ENCODE results near the gene ATG3. TPM values are rescaled to one million over a fixed set of nuclear protein-coding genes. Genes with fewer than 3 reads are reported as not detected.
"Not testable (repeated sequence)": the region's sequence is repeated elsewhere in the genome, so short reads cannot be mapped to it uniquely, and the experiment has no call there.

The ATG3 gene
- total and polyA plus RNA-seq, 2 experiments from 2014 or later = 68.1 to 93.9 TPM

GRCh38 chr3:112496366-112497067, 65.2 kb downstream of the ATG3 start:
- no peaks in the 10 kb centered on the region for H3K27me3 Mint-ChIP-seq (ENCODE audit: insufficient read depth, low read depth, poor library complexity)
- H3K36me3 Mint-ChIP-seq (ENCODE audit: low read depth) = no peaks in the 10 kb centered on the region
- Histone ChIP-seq H3K9me2 (ENCODE audit: insufficient read depth) (no peaks in the 10 kb centered on the region; the same call in 1 of the 2 replicates), H3K4me2 (no peak overlapping the region), H3K27ac (ENCODE audit: low read depth) (no peak overlapping the region), H3F3A (replicated peaks; ENCODE audit: low read depth) (no peaks in the 10 kb centered on the region), H3K4me1 (ENCODE audit: insufficient read depth) (no peaks in the 10 kb centered on the region), H3K36me3 (ENCODE audit: insufficient read depth) (no peaks in the 10 kb centered on the region), H3K79me2 (replicated peaks; ENCODE audit: insufficient read depth) (no peaks in the 10 kb centered on the region), H4K20me1 (replicated peaks; ENCODE audit: insufficient read depth) (no peaks in the 10 kb centered on the region), H2AFZ (no peak overlapping the region), H3K4me3 (no peak overlapping the region), H3K27me3 (ENCODE audit: insufficient read depth) (no peaks in the 10 kb centered on the region)
- DNase-seq (ENCODE audit: low spot score) (no peak), ATAC-seq (no peak)
- no peak overlapping the region for H3K27ac Mint-ChIP-seq
- no peak overlapping the region for H3K4me3 Mint-ChIP-seq
- TF ChIP-seq ZNF114 (CRISPR knock-in tag; IDR thresholded peaks at IDR 0.05) = no peak
- TF ChIP-seq ETS1 (IDR thresholded peaks at IDR 0.05) = no peak
- no peak for TF ChIP-seq REST (IDR thresholded peaks at IDR 0.05; ENCODE audit: unreplicated experiment)
- no peak for TF ChIP-seq POLR2AphosphoS5 (IDR thresholded peaks at IDR 0.05; ENCODE audit: low read depth)
- no peak for TF ChIP-seq ZNF331 (CRISPR knock-in tag; IDR thresholded peaks at IDR 0.05; ENCODE audit: low read depth)
- no peak for TF ChIP-seq JUNB (IDR thresholded peaks at IDR 0.05; ENCODE audit: unreplicated experiment)
- H3K4me1 Mint-ChIP-seq = no peaks in the 10 kb centered on the region
- peaks cover 4% of the 10 kb centered on the region; the same call in 1 of the 3 replicates for H3K9me3 Mint-ChIP-seq

GRCh38 chr3:112494448-112494767, 67.4 kb downstream of the ATG3 start:
- H3K36me3 Mint-ChIP-seq (ENCODE audit: low read depth); H3K27ac ChIP-seq (ENCODE audit: low read depth); H3K9me3 Mint-ChIP-seq; H3F3A ChIP-seq (replicated peaks; ENCODE audit: low read depth); H3K4me1 Mint-ChIP-seq; H3K4me3 ChIP-seq; H3K4me2 ChIP-seq; H3K79me2 ChIP-seq (replicated peaks; ENCODE audit: insufficient read depth); H3K9me2 ChIP-seq (ENCODE audit: insufficient read depth); H3K27me3 Mint-ChIP-seq (ENCODE audit: insufficient read depth, low read depth, poor library complexity); ATAC-seq; H3K27me3 ChIP-seq (ENCODE audit: insufficient read depth); DNase-seq (ENCODE audit: low spot score); H2AFZ ChIP-seq; H4K20me1 ChIP-seq (replicated peaks; ENCODE audit: insufficient read depth); H3K4me1 ChIP-seq (ENCODE audit: insufficient read depth); H3K4me3 Mint-ChIP-seq; H3K36me3 ChIP-seq (ENCODE audit: insufficient read depth); H3K27ac Mint-ChIP-seq: not testable (repeated sequence)

Measured in GM23338 (cell line).